CD4-positive, alpha-beta T cell (primary cell): ENCODE results near the gene SH3TC2. TPM values are rescaled to one million over a fixed set of nuclear protein-coding genes. Genes with fewer than 3 reads are reported as not detected.

Experiments used
- ATAC-seq: fragments of 200-7000 bp; cut with Tn5 transposase; one replicate; pipeline ENCODE4 v1.10.0; 2022; ENCODE audit warnings: mild to moderate bottlenecking; ENCODE audit not compliant: poor library complexity
- CTCF ChIA-PET: fragments of 350-600 bp; sonication (Branson Sonifier 250); formaldehyde crosslinking; loops from one replicate; lab custom pipeline; 2021; ENCODE audit warnings: antibody characterized with exemption, inconsistent platforms; lab: Charles Lee
- POLR2A ChIA-PET: fragments of 350-600 bp; sonication (Branson Sonifier 250); formaldehyde crosslinking; loops from one replicate; lab custom pipeline; 2021; ENCODE audit warnings: antibody characterized with exemption, inconsistent platforms; lab: Charles Lee
- DNase-seq, 14 experiments: peaks; one replicate each; pipeline ENCODE4 v3.0.0-alpha.2; 2013 to 2020; ENCODE audit warnings: mixed read lengths in 2 of 14
- H3K27ac ChIP-seq, 2 donors: one replicate each; pipeline versions ENCODE4 v1.5.1 to v1.7.0; 2013; ENCODE audit warnings: low read length in 2 of 2, low read depth in 1 of 2, mild to moderate bottlenecking in 1 of 2
- H3K27me3 ChIP-seq, 2 experiments: 1 replicate in 1 of 2; 2 replicates in 1 of 2; pipeline versions ENCODE4 v1.6.1 to v1.7.0; 2013; ENCODE audit warnings: low read length in 2 of 2, control low read depth in 1 of 2, mild to moderate bottlenecking in 1 of 2, moderate library complexity in 1 of 2; ENCODE audit not compliant: insufficient read depth in 2 of 2, control insufficient read depth in 1 of 2
- H3K36me3 ChIP-seq: one replicate; pipeline ENCODE4 v1.6.1; 2013; ENCODE audit warnings: low read length, control low read depth; ENCODE audit not compliant: insufficient read depth
- H3K4me1 ChIP-seq: one replicate; pipeline ENCODE4 v1.6.1; 2013; ENCODE audit warnings: low read length, control low read depth; ENCODE audit not compliant: insufficient read depth
- H3K4me3 ChIP-seq: one replicate; pipeline ENCODE4 v1.5.1; 2013; ENCODE audit warnings: mild to moderate bottlenecking, low read length, moderate library complexity
- H3K9me3 ChIP-seq, 2 experiments: 1 replicate in 1 of 2; 2 replicates in 1 of 2; pipeline versions ENCODE4 v1.6.1 to v1.7.0; 2013; ENCODE audit warnings: low read length in 2 of 2, mild to moderate bottlenecking in 2 of 2, control low read depth in 1 of 2, moderate library complexity in 1 of 2; ENCODE audit not compliant: control insufficient read depth in 1 of 2, insufficient read depth in 1 of 2
- H3K27ac Mint-ChIP-seq: one replicate; pipeline ENCODE4 v1.8.0; 2020; ENCODE audit warnings: mixed read lengths
- H3K27me3 Mint-ChIP-seq: one replicate; pipeline ENCODE4 v1.8.0; 2021; ENCODE audit warnings: mixed read lengths
- H3K36me3 Mint-ChIP-seq: one replicate; pipeline ENCODE4 v1.8.0; 2021; ENCODE audit warnings: low read depth, mixed read lengths
- H3K4me1 Mint-ChIP-seq: one replicate; pipeline ENCODE4 v1.8.0; 2021; ENCODE audit warnings: low read depth, mixed read lengths
- H3K4me3 Mint-ChIP-seq: one replicate; pipeline ENCODE4 v1.8.0; 2020; ENCODE audit warnings: mild to moderate bottlenecking, mixed read lengths
- H3K9me3 Mint-ChIP-seq: one replicate; pipeline ENCODE4 v1.8.0; 2020; ENCODE audit warnings: mixed read lengths
- CTCF ChIP-seq: fragments of 200-600 bp; IDR thresholded peaks from one replicate; pipeline ENCODE4 v1.8.0; 2022; ENCODE audit warnings: antibody characterized with exemption, mild to moderate bottlenecking
- intact Hi-C, 2 experiments: fragments of 100-400 bp; cut with DNase I in 1 of 2; cut with micrococcal nuclease in 1 of 2; formaldehyde crosslinking; loops; one replicate each; pipeline versions ENCODE4 v1.15.1 to v1.9.0; 2023 to 2025; cut with DNase I, micrococcal nuclease
- total RNA-seq, 174 experiments: library from RNA in 2 of 174; stranded (reverse) in 2 of 174; gene quantifications; one replicate each; pipeline ENCODE4 v1.2.3 and lab custom pipeline; 2021 to 2026

Gene SH3TC2
- total RNA-seq, 2 experiments from 2014 or later: not detected

DNA sequence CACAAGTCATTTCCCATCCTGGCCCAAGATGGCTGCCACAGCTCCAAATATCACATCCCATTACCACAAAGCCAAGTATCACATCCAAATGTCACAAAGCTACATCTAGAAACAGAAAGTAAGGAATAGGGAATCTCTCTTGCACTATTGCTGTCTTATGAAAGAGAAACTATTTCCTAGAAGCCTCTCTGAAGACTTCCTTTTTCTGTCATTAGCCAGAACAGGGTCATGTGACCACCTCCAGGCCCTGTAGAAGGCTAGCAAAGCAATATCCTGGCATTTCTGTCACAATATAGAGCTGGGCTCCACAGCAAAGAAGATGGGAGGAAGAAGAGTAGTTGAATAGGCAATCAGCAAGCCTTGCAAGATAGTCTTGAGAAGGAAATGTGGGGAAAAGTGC is 99.2 kb downstream of the SH3TC2 start:
- Histone ChIP-seq H3K27ac (no peak overlapping the region), H3K36me3 (no peaks in the 10 kb centered on the region), H3K27me3 (no peaks in the 10 kb centered on the region), H3K4me1 (peaks cover 2% of the 10 kb centered on the region), H3K9me3 (no peaks in the 10 kb centered on the region), H3K4me3 (no peak overlapping the region)
- no peak for ATAC-seq
- intact Hi-C loops: no loop called here
- no peaks in the 10 kb centered on the region for H3K36me3 Mint-ChIP-seq
- H3K4me1 Mint-ChIP-seq: no peaks in the 10 kb centered on the region
- CTCF ChIA-PET: no interaction called here
- POLR2A ChIA-PET: no interaction called here
- no peak for TF ChIP-seq CTCF
- H3K9me3 Mint-ChIP-seq: no peaks in the 10 kb centered on the region
- no peak overlapping the region for H3K27ac Mint-ChIP-seq
- DNase-seq: peak in 3 of 14 experiments; percentile 24 to 31 (median 27)
- H3K27me3 Mint-ChIP-seq: no peaks in the 10 kb centered on the region
- H3K4me3 Mint-ChIP-seq: no peak overlapping the region

- no peak for ATAC-seq
- Histone ChIP-seq H3K27me3 (no peaks in the 10 kb centered on the region), H3K4me1 (peaks cover 2% of the 10 kb centered on the region), H3K27ac (no peak overlapping the region), H3K9me3 (no peaks in the 10 kb centered on the region), H3K4me3 (no peak overlapping the region), H3K36me3 (no peaks in the 10 kb centered on the region)
- no peak for TF ChIP-seq CTCF
- Mint-ChIP-seq H3K27ac (no peak overlapping the region), H3K9me3 (no peaks in the 10 kb centered on the region), H3K27me3 (no peaks in the 10 kb centered on the region), H3K36me3 (no peaks in the 10 kb centered on the region), H3K4me1 (no peaks in the 10 kb centered on the region), H3K4me3 (no peak overlapping the region)
- no peak for DNase-seq
- POLR2A ChIA-PET: no interaction called here
- intact Hi-C loops: no loop called here
- CTCF ChIA-PET: no interaction called here
Measured at GRCh38 chr5:148962761-148963324, 100.0 kb downstream of the SH3TC2 start.

GRCh38 chr5:148962200-148962550 is 100.7 kb downstream of the SH3TC2 start:
- no peaks in the 10 kb centered on the region for H3K36me3 ChIP-seq
- no peaks in the 10 kb centered on the region for H3K4me1 Mint-ChIP-seq
- H3K9me3 ChIP-seq: no peaks in the 10 kb centered on the region
- H3K27me3 ChIP-seq: no peaks in the 10 kb centered on the region
- no peak overlapping the region for H3K4me3 Mint-ChIP-seq
- peaks cover 2% of the 10 kb centered on the region for H3K4me1 ChIP-seq
- intact Hi-C loops: no loop called here
- no peak for DNase-seq
- no peak for TF ChIP-seq CTCF
- no peak overlapping the region for H3K27ac Mint-ChIP-seq
- ChIA-PET CTCF (no interaction called here), POLR2A (no interaction called here)
- no peaks in the 10 kb centered on the region for H3K36me3 Mint-ChIP-seq
- no peak for ATAC-seq
- H3K4me3 ChIP-seq: no peak overlapping the region
- H3K27me3 Mint-ChIP-seq: no peaks in the 10 kb centered on the region
- H3K9me3 Mint-ChIP-seq: no peaks in the 10 kb centered on the region
- no peak overlapping the region for H3K27ac ChIP-seq
